GM19395 (cell line): Measurements from ENCODE around the gene ZSWIM5.
"Not testable (repeated sequence)": the region's sequence is repeated elsewhere in the genome, so short reads cannot be mapped to it uniquely, and the experiment has no call there.

Experiments used
- ATAC-seq: cut with Tn5 transposase; IDR thresholded peaks from one replicate; pipeline ENCODE4 v1.9.1; 2021; ENCODE audit warnings: mild to moderate bottlenecking, moderate library complexity; ENCODE audit not compliant: unreplicated experiment

Gene ZSWIM5

DNA sequence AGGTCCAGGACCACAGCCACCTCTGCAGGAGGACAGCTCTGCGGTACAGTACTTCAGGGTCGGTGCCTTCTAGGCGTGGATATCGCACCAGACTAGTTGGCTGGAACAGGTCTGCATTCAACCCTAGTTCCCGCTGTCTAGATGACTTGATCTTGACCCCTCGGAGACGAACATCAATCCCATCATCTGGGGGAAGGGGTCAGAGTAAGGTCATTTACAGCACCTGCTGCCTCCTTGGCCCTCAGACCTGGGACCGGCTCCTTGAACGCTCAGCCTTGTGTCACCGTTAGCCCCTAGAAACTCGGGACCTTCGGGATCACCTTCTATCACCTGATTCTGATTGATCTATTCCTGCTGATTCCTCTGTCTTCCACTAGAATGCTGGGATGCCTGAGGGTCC, 197.9 kb downstream of the ZSWIM5 start:
- ATAC-seq = no peak

DNA sequence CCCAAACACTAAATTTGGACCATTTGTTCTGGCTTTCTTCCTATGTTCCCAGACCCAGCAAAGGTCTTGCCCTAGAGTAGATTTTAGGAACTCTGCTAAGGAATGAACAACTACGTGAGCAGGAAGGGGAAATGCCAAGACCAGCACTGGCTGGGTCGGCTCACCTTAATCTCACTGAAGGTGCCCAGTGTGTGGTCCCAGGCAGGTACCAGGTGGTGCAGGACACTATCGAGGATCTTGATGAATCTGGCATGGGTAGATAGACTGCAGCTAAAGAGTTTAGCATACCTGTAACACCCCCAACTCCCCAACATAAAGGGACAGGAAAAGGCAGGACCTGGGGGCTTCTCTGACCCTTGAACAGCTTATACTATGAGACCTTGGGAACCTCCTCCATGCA, 198.3 kb downstream of the ZSWIM5 start:
- ATAC-seq = no peak

DNA sequence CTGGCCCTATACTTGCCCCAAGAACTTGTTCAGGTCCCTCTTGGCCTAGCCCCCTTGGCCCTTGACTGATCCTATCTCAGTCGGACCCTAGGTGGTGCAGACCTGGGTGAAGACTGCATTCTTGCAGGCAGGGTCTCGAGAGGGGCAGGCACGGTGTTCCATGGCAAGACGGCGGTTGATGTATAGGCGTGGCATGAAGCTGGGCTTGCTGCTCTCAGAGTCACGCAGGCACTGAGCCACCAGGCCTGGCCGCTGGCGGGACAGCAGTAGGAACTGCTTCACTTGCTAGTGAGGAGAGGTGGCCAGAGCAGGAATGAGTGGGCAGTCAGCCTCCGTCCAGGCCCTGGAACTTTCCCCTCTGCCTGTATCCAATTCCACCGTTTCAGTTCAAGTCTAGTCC, 199.1 kb downstream of the ZSWIM5 start:
- no peak for ATAC-seq

DNA sequence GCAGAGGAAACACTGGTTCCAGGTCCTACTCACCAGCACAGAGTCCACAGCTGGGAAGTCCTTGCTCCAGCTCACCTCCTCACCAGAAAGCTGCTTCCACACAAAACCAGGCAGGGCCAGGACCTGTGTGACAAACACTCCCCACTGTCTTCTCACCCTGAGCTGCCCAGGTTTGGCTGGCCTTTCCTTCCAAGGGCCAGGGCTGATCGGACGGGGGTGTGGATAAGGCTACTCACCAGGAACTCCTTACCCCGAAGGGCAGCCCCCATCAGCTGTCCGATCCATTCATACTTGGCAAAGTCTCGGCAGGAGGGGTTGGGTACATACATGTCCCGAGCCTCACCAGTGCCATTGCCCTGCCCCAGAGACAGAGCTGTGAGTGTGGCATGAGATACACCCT, 200.6 kb downstream of the ZSWIM5 start:
- no peak for ATAC-seq

DNA sequence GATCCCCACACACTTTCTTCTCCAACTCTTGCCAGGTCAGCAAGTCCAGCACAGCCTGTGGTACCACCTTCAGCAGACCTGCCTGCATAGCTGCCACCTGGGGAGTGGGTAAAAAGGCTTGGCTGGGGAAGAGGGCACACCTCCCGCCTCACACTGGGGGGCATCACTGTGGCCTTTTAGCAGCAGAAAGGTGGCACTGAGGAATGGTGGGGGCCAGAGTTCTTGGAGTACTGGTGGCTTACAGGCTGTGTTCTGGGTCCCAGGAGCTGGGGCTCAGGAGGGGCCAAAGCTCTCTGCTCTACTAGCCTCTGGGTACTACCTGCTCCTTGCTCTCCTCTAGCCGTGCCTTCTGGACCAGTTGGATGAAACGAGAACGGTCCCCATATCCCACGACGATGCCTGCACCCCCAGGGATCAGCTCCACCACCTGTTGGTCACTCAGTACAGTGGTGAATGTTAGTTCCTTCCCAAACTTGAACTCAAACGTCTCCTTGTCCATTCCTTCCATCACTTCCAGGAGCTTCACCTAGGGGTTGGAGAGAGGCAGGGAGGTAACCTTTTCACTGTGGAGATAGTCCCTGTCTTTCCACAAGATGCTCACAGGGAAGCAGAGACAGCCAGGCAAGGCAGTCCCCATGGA, 202.0 kb downstream of the ZSWIM5 start:
- no peak for ATAC-seq

DNA sequence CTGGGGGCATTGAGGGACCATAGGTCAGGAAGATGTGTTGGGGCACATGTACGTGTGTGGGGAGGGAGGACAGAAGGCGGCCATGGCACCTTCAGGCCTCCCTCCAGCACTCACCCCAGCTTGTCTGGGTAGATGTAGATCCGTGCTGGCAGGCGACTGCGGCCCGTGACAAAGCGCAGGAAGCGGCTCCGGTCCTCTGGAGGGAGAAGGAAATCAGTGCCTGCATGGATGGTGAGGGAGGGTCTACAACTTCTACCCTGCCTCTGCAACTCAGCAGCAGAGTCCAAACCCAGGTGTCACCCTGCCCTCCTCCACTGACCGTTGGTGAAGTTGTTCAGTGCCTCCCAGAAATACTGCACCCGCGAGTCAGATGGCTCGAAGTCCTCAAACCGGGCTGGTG, 202.7 kb downstream of the ZSWIM5 start:
- no peak for ATAC-seq

DNA sequence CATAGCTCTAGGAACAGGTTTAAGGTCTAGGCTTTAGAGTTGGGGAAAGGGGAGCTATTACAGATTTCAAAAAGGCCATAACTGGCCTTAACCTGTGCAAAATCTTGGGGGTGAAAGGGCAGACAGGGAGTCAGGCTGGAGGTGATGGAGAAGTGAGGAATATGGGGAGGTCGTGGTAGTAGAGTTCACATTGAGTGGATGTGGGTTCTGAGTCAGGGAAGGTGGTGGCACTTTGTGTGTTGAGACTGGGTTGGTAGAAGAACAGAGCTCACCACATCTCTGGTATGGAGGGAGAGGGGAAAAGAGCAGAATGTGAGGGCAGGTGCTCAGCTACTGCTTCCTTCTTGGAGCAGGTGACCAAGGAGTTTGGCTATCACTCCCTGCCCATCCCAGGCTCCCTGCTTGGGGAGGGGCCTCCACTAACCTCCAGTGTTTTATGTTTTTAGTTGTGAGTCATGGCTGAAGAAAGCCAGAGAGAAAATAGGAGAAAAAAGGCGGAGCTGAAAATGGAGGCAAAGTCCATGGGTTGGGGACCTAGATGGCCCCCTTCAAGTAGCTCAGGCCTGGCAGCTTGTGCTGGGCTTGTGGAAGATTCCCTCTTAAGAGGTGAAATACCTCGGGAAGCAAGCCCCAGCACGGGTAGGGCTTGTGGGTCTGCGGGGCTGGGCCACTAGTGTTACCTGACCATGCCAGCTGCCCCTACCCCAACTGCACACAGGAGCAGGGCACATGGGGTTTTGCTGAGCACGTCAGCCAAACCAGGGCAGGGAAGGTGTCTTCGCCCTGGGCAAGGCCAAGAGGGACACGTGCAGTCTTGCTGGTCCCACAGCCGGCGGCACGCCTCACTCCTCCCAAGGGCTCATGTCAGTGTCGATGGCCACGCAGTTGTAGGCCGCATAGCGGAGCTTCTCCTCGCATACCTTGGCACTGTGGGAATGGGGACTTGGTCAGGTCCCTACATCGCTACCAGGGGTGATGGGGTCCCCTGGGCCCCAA, 203.5 kb downstream of the ZSWIM5 start:
- no peak for ATAC-seq

DNA sequence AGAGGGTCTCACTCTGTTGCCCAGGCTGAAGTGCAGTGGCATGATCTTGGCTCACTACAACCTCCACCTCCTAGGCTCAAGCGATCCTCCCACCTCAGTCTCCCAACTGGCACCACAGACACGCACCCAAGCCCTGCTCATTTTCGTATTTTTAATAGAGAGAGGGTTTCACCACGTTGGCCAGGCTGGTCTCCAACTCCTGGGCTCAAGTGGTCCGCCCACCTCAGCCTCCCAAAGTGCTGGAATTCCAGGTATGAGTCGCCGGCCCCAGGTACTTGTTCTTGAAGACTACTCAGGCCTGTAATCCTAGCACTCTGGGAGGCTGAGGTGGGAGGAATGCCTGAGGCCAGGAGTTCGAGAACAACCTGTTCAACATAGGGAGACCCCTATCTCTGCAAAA, 204.8 kb downstream of the ZSWIM5 start:
- not testable (repeated sequence) for ATAC-seq

DNA sequence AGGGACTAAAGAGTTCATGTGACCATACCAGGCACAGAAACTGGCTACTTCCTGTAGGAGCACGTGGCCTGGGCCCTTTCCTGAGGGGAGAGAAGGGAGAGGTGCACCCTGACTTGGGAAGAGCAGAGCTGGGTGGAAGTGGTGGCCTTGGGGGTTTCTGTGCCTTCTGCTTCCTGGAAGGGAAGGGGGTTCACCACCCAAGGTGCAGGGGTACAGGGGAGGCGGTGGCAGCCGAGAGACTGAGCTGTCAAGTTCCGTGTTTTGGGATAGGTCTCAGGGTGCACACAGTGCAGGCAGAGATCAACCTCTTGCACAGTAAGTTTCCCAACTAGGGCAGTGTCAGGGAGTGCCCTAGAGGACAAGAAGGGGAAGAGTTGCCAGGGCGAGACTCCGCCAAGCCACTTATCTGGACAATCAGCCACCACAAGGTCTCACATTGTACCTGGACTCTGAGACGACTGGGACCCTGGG, 205.4 kb downstream of the ZSWIM5 start:
- ATAC-seq = no peak

DNA sequence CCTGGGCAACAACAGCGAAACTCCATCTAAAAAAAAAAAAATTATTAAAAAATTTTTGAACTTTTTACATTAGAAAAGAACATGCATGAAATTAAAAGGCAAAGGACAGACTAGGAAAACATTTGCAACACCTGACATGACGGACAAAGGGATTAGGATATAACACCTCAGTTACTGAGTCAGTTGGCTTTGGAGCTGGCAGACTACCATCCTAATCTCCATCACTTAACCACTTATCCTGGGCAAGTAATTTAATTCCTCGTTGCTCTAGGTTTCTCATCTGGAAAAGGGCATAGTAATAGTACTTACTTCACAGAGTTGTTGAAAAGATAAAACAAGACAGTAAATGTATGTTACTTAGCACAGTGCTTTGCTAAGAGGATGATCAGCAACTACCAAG, 207.2 kb downstream of the ZSWIM5 start:
- no peak for ATAC-seq

DNA sequence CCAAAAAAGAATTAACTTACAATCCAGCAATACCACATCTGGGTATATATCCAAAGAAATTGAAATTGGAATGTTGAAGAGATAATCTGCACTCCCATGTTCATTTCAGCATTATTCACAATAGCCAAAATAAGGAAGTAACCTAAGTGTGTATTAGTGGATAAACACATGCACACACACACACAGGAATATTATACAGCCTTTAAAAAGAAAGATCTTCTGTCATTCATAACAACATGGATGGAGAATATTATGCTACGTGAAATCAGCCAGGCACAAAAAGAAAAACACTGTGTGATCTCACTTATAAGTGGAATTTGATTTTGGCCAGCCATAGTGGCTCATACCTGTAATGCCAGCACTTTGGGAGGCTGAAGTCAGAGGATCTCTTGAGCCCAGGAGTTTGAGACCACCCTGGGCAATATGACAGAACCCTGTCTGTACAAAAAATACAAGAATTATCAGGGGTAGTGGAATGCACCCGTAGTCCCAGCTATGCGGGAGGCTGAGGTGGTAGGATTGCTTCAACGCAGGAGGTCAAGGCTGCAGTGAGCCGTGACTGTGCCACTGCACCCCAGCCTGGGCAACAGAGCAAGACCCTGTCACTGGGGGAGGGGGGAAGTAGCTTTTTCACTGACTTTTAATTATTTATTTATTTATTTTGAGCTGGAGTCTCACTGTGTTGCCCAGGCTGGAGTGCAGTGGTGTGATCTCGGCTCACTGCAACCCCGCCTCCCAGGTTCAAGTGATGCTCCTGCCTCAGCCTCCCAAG, 210.8 kb downstream of the ZSWIM5 start:
- no peak for ATAC-seq

DNA sequence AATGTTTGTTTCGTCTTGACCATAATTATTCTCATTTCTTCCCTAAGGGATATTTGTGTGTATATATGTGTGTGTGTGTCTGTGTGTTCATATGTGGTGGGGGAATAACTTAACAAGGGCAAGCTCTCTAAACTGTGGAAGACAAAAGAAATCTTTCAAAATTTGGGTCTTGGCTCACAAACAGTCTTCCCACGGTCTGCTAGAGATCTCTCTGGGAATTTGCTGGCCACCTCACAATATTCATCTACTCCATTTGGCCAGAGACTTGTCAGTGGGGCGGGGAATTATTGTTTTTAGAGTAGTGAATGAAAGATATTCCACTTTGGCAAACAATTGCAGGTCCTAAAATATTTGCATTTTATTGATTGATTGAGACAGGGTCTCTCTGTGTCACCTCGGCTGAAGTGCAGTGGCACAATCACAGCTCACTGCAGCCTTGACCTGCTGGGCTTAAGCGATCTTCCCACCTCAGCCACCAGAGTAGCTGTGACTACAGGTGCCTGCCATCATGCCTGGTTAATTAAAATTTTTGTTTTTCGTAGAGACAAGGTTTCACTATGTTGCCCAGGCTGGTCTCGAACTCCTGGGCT, 212.0 kb downstream of the ZSWIM5 start:
- no peak for ATAC-seq

DNA sequence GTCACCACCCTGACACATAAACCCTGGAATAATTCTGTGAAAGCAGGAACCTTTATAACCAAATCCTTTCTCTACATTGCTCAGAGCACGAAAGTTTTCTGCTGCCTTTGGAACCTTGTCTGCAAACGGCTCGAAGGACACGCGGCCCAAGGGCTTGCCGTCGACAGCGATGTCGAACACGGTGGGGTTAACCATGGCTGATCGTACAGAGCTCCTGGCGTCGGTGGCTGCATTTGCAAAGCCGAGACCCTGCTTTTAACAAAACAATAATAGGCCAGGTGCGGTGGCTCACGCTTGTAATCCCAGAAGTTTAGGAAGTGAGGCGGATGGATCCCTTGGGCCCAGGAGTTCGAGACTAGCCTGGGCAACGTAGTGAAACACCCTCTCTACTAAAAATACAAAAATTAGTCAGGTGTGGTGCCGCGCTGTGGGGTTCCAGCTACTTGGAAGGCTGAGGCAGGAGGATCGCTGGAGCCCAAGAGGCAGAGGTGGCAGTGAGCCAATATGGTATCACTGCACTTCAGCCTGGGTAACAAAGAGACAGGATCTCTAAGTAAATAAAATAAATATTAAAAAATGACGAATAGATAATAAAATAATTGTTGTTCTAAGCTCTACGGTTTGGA, 217.8 kb downstream of the ZSWIM5 start:
- ATAC-seq = no peak

DNA sequence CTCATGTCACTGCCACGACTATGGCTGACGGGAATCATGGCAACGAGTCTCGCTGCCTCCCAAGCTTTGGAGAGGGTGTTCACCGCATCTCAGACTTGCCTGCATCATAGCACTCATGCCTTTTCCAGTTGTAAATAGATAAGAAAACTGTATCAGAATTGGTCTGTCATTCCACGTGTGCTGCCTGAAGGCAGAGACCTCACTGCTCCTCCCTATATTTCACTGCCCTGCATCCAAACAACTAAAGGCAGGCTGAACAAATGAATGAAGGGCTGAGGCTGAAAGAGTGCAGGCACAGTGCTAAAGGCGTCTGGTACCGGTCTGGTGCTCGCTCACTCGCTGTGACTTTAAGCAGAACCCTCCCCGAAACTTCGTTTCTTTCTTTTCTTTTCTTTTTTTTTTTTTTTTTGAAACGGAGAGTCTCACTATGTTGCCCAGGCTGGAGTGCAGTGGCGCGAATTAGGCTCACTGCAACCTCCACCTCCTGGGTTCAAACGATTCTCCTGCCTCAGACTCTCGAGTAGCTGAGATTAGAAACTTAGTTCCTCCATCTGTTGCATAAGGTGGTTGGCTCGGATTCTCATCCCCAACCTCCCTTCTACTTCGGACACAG, 220.6 kb downstream of the ZSWIM5 start:
- ATAC-seq = peak; percentile 48

DNA sequence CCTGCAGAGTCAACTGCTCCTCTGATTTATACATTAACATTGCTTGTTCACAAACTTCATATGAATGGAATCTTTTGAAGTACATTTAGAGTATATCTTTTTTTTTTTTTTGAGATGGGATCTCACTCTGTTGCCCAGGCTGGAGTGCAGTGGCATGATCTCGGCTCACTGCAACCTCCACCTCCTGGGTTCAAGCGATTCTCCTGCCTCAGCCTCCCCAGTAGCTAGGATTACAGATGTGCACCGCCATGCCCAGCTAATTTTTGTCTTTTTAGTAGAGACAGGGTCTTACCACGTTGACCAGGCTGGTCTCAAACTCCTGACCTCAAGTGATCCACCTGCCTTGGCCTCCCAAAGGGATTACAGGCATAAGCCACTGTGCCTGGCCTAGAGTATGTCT, 229.0 kb downstream of the ZSWIM5 start:
- not testable (repeated sequence) for ATAC-seq

DNA sequence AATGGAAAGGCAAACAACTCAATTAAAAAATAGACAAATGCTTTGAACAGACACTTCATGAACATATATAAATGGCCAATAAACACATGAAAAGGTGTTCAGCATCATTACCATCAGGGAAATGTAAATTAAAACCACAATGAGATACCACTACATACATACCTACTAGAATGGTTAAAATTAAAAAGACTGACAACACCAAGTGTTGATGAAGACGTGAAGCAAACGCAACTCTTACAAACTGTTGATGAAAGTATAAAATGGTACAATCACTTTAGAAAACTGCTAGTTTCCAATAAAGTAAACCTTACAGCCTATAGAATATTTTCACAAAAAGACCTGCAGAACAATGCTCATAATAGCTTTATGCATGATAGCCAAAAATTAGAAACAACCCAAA, 230.2 kb downstream of the ZSWIM5 start:
- ATAC-seq = no peak

DNA sequence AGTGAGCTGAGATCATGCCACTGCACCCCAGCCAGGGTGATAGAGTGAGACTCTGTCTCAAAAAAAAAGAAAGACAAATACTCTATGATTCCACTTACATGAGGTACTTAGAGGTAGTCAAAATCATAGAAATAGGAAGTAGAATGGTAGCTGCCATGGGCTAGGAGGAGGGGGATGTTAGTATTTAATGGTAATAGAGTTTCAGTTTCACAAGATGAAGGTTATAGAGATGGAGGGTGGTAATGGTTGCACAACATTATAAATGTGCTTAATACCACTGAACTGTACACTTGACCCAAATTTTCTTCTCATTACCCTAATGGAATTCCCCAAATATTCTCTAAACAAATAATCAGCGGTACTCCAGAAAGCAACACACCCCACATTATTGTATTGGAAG, 232.8 kb downstream of the ZSWIM5 start:
- ATAC-seq = no peak

DNA sequence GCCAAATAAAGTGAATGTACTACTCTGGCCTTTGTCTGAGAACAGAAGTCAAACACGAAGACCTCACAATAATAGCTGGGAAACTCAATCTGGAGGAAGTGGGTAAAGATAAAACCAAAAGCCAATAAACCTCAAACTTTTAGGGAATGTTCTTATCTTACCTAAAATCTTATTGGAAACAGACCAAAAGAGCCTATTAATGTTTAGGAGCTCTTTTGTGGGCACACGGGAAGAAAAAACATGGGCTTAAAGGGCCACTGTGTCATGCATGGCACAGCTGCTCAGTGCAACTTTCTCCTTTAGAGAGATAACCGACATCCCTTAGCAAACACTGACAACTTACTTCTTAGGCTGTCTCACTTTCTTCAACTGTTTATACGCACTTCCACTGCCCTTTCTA, 236.1 kb downstream of the ZSWIM5 start:
- ATAC-seq = no peak
